IMR-90 (cell line): ENCODE data around the gene FLVCR2. TPM values are rescaled to one million over a fixed set of nuclear protein-coding genes. Genes with fewer than 3 reads are reported as not detected.

Experiments
- ATAC-seq: fragments of 200-7000 bp; cut with Tn5 transposase; 2 replicates; pipeline ENCODE4 v1.9.1; 2020; ENCODE audit warnings: low read depth, mild to moderate bottlenecking, moderate library complexity
- BruUV-seq: library from RNA; stranded (reverse); fragments of 400-500 nt; replicated peaks from 2 replicates; lab custom pipeline; 2021; lab: Mats Ljungman, UMichigan
- CTCF ChIA-PET: fragments of 300-600 bp; formaldehyde crosslinking; extraction: SDS; loops from one replicate; lab custom pipeline; 2021; ENCODE audit warnings: antibody characterized with exemption; lab: Yijun Ruan, JAX
- POLR2A ChIA-PET: fragments of 300-600 bp; sonication (Branson Sonifier 250); formaldehyde crosslinking; loops from one replicate; lab custom pipeline; 2022; ENCODE audit warnings: antibody characterized with exemption; ENCODE audit not compliant: unreplicated experiment; lab: Charles Lee
- DNase-seq: peaks from one replicate; pipeline ENCODE4 v3.0.0; 2013
- H2AFZ ChIP-seq: replicated peaks from 2 replicates; pipeline ENCODE3; 2013; ENCODE audit warnings: low read length, mild to moderate bottlenecking; ENCODE audit not compliant: poor library complexity
- H2AK5ac ChIP-seq: 2 replicates; pipeline ENCODE4 v1.6.1; 2013; ENCODE audit warnings: low read depth, low read length, inconsistent platforms
- H2AK9ac ChIP-seq: replicated peaks from 2 replicates; pipeline ENCODE3; 2013; ENCODE audit warnings: mild to moderate bottlenecking, low read depth, low read length, moderate library complexity; ENCODE audit not compliant: poor library complexity
- H2BK120ac ChIP-seq: 2 replicates; pipeline ENCODE4 v1.6.1; 2013; ENCODE audit warnings: low read depth, low read length, inconsistent platforms
- H2BK15ac ChIP-seq: 3 replicates; pipeline ENCODE4 v1.6.1; 2013; ENCODE audit warnings: low read depth, low read length, inconsistent platforms
- H2BK20ac ChIP-seq: 2 replicates; pipeline ENCODE4 v1.6.1; 2013; ENCODE audit warnings: low read depth, mild to moderate bottlenecking, inconsistent platforms, low read length, moderate library complexity
- H2BK5ac ChIP-seq: 2 replicates; pipeline ENCODE4 v1.6.1; 2013; ENCODE audit warnings: mild to moderate bottlenecking, low read depth, low read length, inconsistent platforms; ENCODE audit not compliant: poor library complexity, severe bottlenecking
- H3K14ac ChIP-seq: replicated peaks from 2 replicates; pipeline ENCODE4 v1.6.1; 2013; ENCODE audit warnings: low read depth, low read length, inconsistent platforms
- H3K18ac ChIP-seq: 2 replicates; pipeline ENCODE4 v1.6.1; 2013; ENCODE audit warnings: low read depth, low read length, control low read depth
- H3K23ac ChIP-seq: 2 replicates; pipeline ENCODE4 v1.6.1; 2013; ENCODE audit warnings: low read depth, low read length, inconsistent platforms
- H3K27ac ChIP-seq: 2 replicates; pipeline ENCODE4 v1.5.1; 2013; ENCODE audit warnings: mild to moderate bottlenecking, control low read depth, low read length; ENCODE audit not compliant: insufficient read depth
- H3K27me3 ChIP-seq: 2 replicates; pipeline ENCODE4 v1.6.1; 2013; ENCODE audit warnings: low read length; ENCODE audit not compliant: control insufficient read depth, insufficient read depth
- H3K36me3 ChIP-seq: 2 replicates; pipeline ENCODE4 v1.6.1; 2013; ENCODE audit warnings: low read length, mixed read lengths; ENCODE audit not compliant: control insufficient read depth, insufficient read depth
- H3K4ac ChIP-seq: 2 replicates; pipeline ENCODE4 v1.6.1; 2013; ENCODE audit warnings: low read depth, low read length, inconsistent platforms
- H3K4me1 ChIP-seq: 2 replicates; pipeline ENCODE4 v1.6.1; 2013; ENCODE audit warnings: low read length, mixed read lengths; ENCODE audit not compliant: control insufficient read depth, insufficient read depth
- H3K4me2 ChIP-seq: 2 replicates; pipeline ENCODE4 v1.6.1; 2013; ENCODE audit warnings: low read depth, mild to moderate bottlenecking, control low read depth, low read length, moderate library complexity
- H3K4me3 ChIP-seq: 2 replicates; pipeline ENCODE4 v1.5.1; 2013; ENCODE audit warnings: low read depth, mild to moderate bottlenecking, control low read depth, low read length, moderate library complexity; ENCODE audit not compliant: insufficient read depth
- H3K56ac ChIP-seq: 2 replicates; pipeline ENCODE4 v1.6.1; 2013; ENCODE audit warnings: low read length, inconsistent platforms; ENCODE audit not compliant: insufficient read depth; ENCODE audit errors: extremely low read depth
- H3K79me1 ChIP-seq, 2 experiments: 2 replicates each; pipeline ENCODE4 v1.6.1; 2013; ENCODE audit warnings: low read length in 2 of 2, inconsistent platforms in 1 of 2, low read depth in 1 of 2
- H3K9ac ChIP-seq: 2 replicates; pipeline ENCODE4 v1.6.1; 2013; ENCODE audit warnings: low read depth, low read length, control low read depth
- H3K9me1 ChIP-seq: 2 replicates; pipeline ENCODE4 v1.6.1; 2013; ENCODE audit warnings: low read length, inconsistent platforms; ENCODE audit not compliant: insufficient read depth
- H3K9me3 ChIP-seq: 2 replicates; pipeline ENCODE4 v1.6.1; 2013; ENCODE audit warnings: low read length; ENCODE audit not compliant: control insufficient read depth, insufficient read depth
- H4K20me1 ChIP-seq: 2 replicates; pipeline ENCODE4 v1.6.1; 2013; ENCODE audit warnings: low read length, inconsistent platforms; ENCODE audit not compliant: insufficient read depth
- H4K5ac ChIP-seq: 2 replicates; pipeline ENCODE4 v1.6.1; 2013; ENCODE audit warnings: mild to moderate bottlenecking, low read depth, low read length, control low read depth
- H4K8ac ChIP-seq, 2 experiments: 2 replicates each; pipeline ENCODE4 v1.6.1; 2013; ENCODE audit warnings: low read depth in 2 of 2, low read length in 2 of 2, control low read depth in 1 of 2, inconsistent platforms in 1 of 2
- H4K91ac ChIP-seq: 2 replicates; pipeline ENCODE4 v1.6.1; 2013; ENCODE audit warnings: low read depth, low read length, inconsistent platforms; ENCODE audit not compliant: insufficient read depth
- CHD1 ChIP-seq: IDR thresholded peaks from 2 replicates; pipeline ENCODE4 v1.6.1; 2012; ENCODE audit warnings: low read depth, low read length, improper control_type of control experiment
- FOS ChIP-seq: fragments of 150-350 bp; IDR thresholded peaks from 2 replicates; pipeline ENCODE4 v1.6.1; 2016; ENCODE audit warnings: low read depth, low read length
- MAFK ChIP-seq: IDR thresholded peaks from 2 replicates; pipeline ENCODE4 v1.6.1; 2012; ENCODE audit warnings: low read depth, low read length, improper control_type of control experiment
- MAZ ChIP-seq: IDR thresholded peaks from 2 replicates; pipeline ENCODE4 v1.6.1; 2012; ENCODE audit warnings: low read depth, mild to moderate bottlenecking, low read length, improper control_type of control experiment, moderate library complexity, borderline replicate concordance
- NFE2L2 ChIP-seq: fragments of 150-350 bp; IDR thresholded peaks from 2 replicates; pipeline ENCODE4 v1.6.1; 2016; ENCODE audit warnings: low read depth, mild to moderate bottlenecking, low read length
- POLR2A ChIP-seq: IDR thresholded peaks from 2 replicates; pipeline ENCODE4 v1.6.1; 2012; ENCODE audit warnings: mild to moderate bottlenecking, low read depth, low read length
- RAD21 ChIP-seq: IDR thresholded peaks from 2 replicates; pipeline ENCODE4 v1.6.1; 2012; ENCODE audit warnings: low read length, improper control_type of control experiment
- RCOR1 ChIP-seq: IDR thresholded peaks from 2 replicates; pipeline ENCODE4 v1.6.1; 2012; ENCODE audit warnings: mild to moderate bottlenecking, low read length, improper control_type of control experiment; ENCODE audit not compliant: insufficient replicate concordance
- RFX5 ChIP-seq: IDR thresholded peaks from 2 replicates; pipeline ENCODE4 v1.8.0; 2012; ENCODE audit warnings: low read depth, mild to moderate bottlenecking, low read length, moderate library complexity
- SMC3 ChIP-seq: fragments of 150-350 bp; IDR thresholded peaks from 2 replicates; pipeline ENCODE4 v1.6.1; 2016; ENCODE audit warnings: low read depth, mild to moderate bottlenecking, antibody characterized with exemption, low read length, moderate library complexity
- WGBS, 2 experiments: methylation state at CpG; one replicate each; pipeline versions ENCODE4 v1.1.5 to v1.1.7; 2013; ENCODE audit warnings: missing lambda C conversion rate in 2 of 2; ENCODE audit not compliant: insufficient read length in 1 of 2; ENCODE audit errors: extremely low coverage in 2 of 2; 5-methylcytosine and 5-hydroxymethylcytosine counted together
- dilution Hi-C: fragments of 300-500 bp; cut with HindIII; formaldehyde crosslinking; loops from one replicate; pipeline ENCODE4 v1.14.3; 2018; ENCODE audit warnings: low sequenced_read_pairs; ENCODE audit not compliant: unreplicated experiment
- in situ Hi-C: fragments of 300-500 bp; cut with MboI; formaldehyde crosslinking; loops from 3 replicates; pipeline ENCODE4 v1.14.3; 2019; ENCODE audit warnings: low sequenced_read_pairs, inconsistent platforms, mixed read lengths
- intact Hi-C: fragments of 100-400 bp; cut with micrococcal nuclease; formaldehyde crosslinking; loops from 2 replicates; pipeline ENCODE4 v1.10.0; 2022
- polyA plus RNA-seq, 3 experiments: library from polyadenylated mRNA; depleted of rRNA; stranded (reverse); fragments of >200 nt; gene quantifications; 2 replicates each; pipeline ENCODE4 v1.2.3, GENCODE V29; 2012; ENCODE audit warnings: low replicate concordance in 1 of 3
- total RNA-seq: library from RNA; depleted of rRNA; stranded (reverse); fragments of >200 nt; gene quantifications from 2 replicates; pipeline ENCODE4 v1.2.3, GENCODE V29; 2012
- TF ChIP-seq, protein P1 (sequence below): conservative IDR thresholded peaks from 2 replicates; pipeline ENCODE4 v1.5.1; 2012; ENCODE audit warnings: mild to moderate bottlenecking, low read depth, low read length, improper control_type of control experiment
- TF ChIP-seq, protein P2 (sequence below): fragments of 150-350 bp; IDR thresholded peaks from 2 replicates; pipeline ENCODE4 v1.6.1; 2017; ENCODE audit warnings: mild to moderate bottlenecking, antibody characterized with exemption, low read length, low read depth
- TF ChIP-seq, protein P3 (sequence below): fragments of 150-350 bp; IDR thresholded peaks from 2 replicates; pipeline ENCODE4 v1.6.1; 2016; ENCODE audit warnings: low read depth, mild to moderate bottlenecking, low read length, moderate library complexity, borderline replicate concordance

The FLVCR2 gene
- total and polyA plus RNA-seq, 2 of the 4 experiments (the other 2 are of a cell fraction), result 0.94 to 1.4 TPM

DNA sequence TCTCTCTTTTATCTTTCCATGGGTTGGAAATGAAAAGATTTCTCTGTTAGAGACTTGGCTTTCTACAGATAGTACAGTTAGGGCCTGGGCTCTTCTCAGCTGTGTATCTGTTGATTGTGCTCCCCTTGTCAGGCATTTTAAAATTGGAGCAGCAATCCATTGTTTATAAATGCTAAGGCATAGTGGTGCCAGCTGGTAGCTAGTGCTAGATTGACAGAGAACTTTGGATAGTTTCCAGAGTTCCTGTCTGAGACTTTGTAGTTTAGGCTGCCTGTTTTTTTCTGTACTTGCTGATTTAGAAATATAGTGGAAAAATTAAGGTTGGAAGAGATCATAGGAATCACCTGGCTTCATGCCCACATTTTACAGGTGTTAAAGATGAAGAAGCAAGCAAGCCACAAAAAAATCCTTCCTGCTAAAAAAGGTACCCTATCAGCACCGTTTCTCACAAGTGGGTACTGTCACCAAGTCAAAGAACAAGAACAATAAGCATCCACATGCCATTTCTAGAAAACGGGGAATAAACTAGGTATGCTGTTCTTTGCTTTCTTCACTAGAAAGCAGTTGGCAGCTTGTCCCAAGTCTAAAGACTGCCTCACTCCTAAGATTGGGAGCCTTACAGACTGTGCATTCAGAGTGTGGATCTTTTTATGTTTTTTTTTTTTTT, 88.8 kb downstream of the FLVCR2 start:
- Histone ChIP-seq H3K14ac (no peak overlapping the region), H3K4me2 (no peak overlapping the region), H3K27me3 (no peaks in the 10 kb centered on the region), H3K9ac (no peak overlapping the region), H3K18ac (no peak overlapping the region), H3K36me3 (peaks cover 8% of the 10 kb centered on the region), H2BK5ac (no peak overlapping the region), H3K9me3 (no peaks in the 10 kb centered on the region), H2BK20ac (no peak overlapping the region), H2AFZ (no peak overlapping the region), H2AK5ac (no peak overlapping the region), H3K56ac (no peak overlapping the region), H4K20me1 (no peaks in the 10 kb centered on the region), H3K4me3 (no peak overlapping the region), H2BK120ac (no peak overlapping the region), H3K23ac (no peak overlapping the region), H2AK9ac (no peak overlapping the region), H3K79me1 (peaks cover 0 to 10% of the 10 kb centered on the region in 2 experiments; a peak in 2 of 4 replicates), H3K4me1 (no peaks in the 10 kb centered on the region), H2BK15ac (no peak overlapping the region), H4K91ac (no peak overlapping the region), H4K8ac (no peak overlapping the region), H4K5ac (no peak overlapping the region), H3K27ac (no peak overlapping the region), H3K9me1 (no peaks in the 10 kb centered on the region), H3K4ac (no peak overlapping the region)
- ChIA-PET POLR2A (no interaction called here), CTCF (no interaction called here)
- intact Hi-C loops, result no loop called here
- BruUV-seq, result no TSS peak
- in situ Hi-C loops, result no loop called here
- DNase-seq (no peak), ATAC-seq (no peak)
- WGBS, 2 experiments, result 60% methylated on average over 1 of the region's 2 CpGs; no CpG with 5 or more reads in 1 of the 2 experiments
- TF ChIP-seq FOS (no peak), POLR2A (no peak), RAD21 (no peak), RFX5 (no peak), MAZ (no peak), NFE2L2 (no peak), RCOR1 (no peak), MAFK (no peak), SMC3 (no peak), CHD1 (no peak)
- TF ChIP-seq, protein P1, sequence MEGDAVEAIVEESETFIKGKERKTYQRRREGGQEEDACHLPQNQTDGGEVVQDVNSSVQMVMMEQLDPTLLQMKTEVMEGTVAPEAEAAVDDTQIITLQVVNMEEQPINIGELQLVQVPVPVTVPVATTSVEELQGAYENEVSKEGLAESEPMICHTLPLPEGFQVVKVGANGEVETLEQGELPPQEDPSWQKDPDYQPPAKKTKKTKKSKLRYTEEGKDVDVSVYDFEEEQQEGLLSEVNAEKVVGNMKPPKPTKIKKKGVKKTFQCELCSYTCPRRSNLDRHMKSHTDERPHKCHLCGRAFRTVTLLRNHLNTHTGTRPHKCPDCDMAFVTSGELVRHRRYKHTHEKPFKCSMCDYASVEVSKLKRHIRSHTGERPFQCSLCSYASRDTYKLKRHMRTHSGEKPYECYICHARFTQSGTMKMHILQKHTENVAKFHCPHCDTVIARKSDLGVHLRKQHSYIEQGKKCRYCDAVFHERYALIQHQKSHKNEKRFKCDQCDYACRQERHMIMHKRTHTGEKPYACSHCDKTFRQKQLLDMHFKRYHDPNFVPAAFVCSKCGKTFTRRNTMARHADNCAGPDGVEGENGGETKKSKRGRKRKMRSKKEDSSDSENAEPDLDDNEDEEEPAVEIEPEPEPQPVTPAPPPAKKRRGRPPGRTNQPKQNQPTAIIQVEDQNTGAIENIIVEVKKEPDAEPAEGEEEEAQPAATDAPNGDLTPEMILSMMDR, result no peak
- TF ChIP-seq, protein P2, sequence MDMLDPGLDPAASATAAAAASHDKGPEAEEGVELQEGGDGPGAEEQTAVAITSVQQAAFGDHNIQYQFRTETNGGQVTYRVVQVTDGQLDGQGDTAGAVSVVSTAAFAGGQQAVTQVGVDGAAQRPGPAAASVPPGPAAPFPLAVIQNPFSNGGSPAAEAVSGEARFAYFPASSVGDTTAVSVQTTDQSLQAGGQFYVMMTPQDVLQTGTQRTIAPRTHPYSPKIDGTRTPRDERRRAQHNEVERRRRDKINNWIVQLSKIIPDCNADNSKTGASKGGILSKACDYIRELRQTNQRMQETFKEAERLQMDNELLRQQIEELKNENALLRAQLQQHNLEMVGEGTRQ, result no peak
- TF ChIP-seq, protein P3, sequence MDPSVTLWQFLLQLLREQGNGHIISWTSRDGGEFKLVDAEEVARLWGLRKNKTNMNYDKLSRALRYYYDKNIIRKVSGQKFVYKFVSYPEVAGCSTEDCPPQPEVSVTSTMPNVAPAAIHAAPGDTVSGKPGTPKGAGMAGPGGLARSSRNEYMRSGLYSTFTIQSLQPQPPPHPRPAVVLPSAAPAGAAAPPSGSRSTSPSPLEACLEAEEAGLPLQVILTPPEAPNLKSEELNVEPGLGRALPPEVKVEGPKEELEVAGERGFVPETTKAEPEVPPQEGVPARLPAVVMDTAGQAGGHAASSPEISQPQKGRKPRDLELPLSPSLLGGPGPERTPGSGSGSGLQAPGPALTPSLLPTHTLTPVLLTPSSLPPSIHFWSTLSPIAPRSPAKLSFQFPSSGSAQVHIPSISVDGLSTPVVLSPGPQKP, result no peak
- dilution Hi-C loops, result no loop called here
